ENCODE measurements around the gene MATCAP1. TPM values are rescaled to one million over a fixed set of nuclear protein-coding genes. Genes with fewer than 3 reads are reported as not detected.

The MATCAP1 gene
- total and polyA plus RNA-seq, 8 donors: 4.8 to 55.6 (median 14.7) TPM

DNA sequence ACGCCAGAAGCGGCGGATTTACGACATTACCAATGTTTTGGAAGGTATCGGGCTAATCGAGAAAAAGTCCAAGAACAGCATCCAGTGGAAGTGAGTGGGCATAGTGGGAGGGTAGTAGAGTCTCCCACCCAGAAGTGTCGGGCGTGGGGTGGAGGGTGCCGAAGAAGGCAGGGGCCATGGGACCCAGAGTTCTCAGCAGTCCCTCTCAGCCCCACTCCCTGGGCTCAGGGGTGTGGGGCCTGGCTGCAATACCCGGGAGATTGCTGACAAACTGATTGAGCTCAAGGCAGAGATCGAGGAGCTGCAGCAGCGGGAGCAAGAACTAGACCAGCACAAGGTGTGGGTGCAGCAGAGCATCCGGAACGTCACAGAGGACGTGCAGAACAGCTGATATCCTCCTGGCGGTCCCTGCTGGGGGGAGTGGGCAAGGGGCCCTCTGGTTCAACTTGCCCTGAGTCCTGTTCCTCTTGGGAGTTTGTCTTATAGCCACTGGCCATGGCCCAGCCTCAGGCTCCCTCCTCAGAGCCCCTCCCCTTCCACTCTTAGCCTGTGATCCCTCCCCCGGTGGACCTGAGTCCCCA, 9.1 kb upstream of the MATCAP1 start:
- no peak for TF ChIP-seq CTCF (IDR thresholded peaks at IDR 0.05)
- WGBS, 2 donors: 15 to 21% methylated on average over 17 of the region's 17 CpGs
- Histone ChIP-seq H3K4me1 (peaks cover 14 to 19% (median 17%) of the 10 kb centered on the region in 3 donors), H3K4me3 (peak overlapping the region; percentile 89 to 100 (median 97)), H3K27ac (peak overlapping the region in 1 of 4 donors; percentile 47), H3K36me3 (peaks cover 0 to 25% (median 13%) of the 10 kb centered on the region in 3 donors), H3K9me3 (no peaks in the 10 kb centered on the region), H3K27me3 (no peaks in the 10 kb centered on the region)
- intact Hi-C loops (cut with DNase I): no loop called here
- no peak for DNase-seq
- no peak for FAIRE-seq
- no peak for ATAC-seq

DNA sequence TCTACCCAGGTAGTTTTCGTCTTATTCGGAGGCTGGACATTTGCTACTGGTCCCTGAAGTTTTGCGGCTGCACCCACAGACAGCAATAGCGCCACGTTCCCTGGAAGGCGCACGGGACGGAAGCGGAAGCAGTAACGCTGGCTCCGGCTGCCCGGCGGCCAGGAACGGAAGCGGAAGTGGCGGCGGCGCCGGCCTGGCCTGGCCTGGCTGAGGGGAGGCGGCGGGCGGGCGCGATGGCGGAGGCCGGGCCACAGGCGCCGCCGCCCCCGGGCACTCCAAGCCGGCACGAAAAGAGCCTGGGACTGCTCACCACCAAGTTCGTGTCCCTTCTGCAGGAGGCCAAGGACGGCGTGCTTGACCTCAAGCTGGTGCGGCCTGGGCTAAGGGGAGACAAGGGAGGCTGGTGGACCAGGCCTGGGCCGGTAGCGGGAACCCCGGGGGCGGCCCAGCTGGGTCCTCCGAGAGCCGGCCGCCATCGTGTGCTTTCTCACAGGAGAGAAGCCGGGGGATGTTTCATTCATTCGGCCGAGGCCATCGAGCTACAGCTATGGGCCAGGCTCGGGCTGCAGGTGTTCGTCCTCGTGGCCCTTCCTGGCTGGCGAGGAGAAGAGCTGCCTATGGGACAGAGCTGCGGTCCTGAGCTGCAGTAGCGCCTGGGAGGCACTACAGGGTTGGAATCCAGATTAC, 8.4 kb upstream of the MATCAP1 start, which contains the start of gene E2F4:
E2F4 (plus strand) TSS at position 161 of the 687 bp plus-strand sequence; CDS start at position 234, 73 bp downstream.
- H3K9me3 ChIP-seq: no peaks in the 10 kb centered on the region
- no peak for FAIRE-seq
- H3K4me1 ChIP-seq: peaks cover 14 to 19% (median 17%) of the 10 kb centered on the region in 3 donors
- peak within 1 kb of the TSS; percentile 89 to 100 (median 97) for H3K4me3 ChIP-seq
- TF ChIP-seq CTCF (IDR thresholded peaks at IDR 0.05): no peak
- intact Hi-C loops (cut with DNase I): no loop called here
- H3K36me3 ChIP-seq: peaks cover 0 to 18% (median 13%) of the 10 kb centered on the region in 3 donors
- DNase-seq: peak; percentile 87 to 95 (median 90)
- ATAC-seq: peak; percentile 98 to 99 (median 98)
- 0% methylated on average over 54 of the region's 54 CpGs for WGBS, 2 donors
- H3K27ac ChIP-seq: peak within 1 kb of the TSS in 2 of 4 donors; percentile 28 to 47
- H3K27me3 ChIP-seq: no peaks in the 10 kb centered on the region

DNA sequence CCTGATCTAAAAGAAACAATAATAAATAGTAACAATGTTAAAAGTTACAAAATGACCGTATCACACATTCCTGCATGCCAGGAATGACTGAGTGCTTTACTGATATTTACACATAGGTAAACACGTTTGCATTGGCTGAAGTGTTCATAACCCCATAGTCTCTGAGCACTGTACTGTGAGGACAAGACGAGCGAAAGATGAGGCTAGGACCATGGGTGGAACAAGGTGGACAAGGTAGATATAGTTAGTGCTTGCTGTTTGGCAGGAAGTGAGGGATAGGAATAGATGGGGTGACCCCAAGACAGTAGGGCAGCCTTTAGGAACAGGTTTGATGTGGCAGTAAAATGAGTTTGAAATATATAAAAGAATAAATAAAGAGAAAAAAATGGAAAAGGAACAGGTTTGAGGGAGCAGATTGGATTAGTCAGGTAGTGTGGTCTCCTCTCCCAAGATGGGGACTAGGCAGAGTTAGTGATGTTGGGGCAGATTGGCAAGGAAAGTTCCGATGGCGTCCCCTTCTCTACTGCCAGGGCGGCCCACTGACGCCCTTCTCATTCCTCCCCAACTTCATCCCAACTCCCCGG, 7.7 kb upstream of the MATCAP1 start:
- intact Hi-C loops (cut with DNase I): no loop called here
- H3K36me3 ChIP-seq: peaks cover 0 to 13% (median 13%) of the 10 kb centered on the region in 3 donors

More for the DNA sequence above, 7.7 kb upstream of the MATCAP1 start:
- WGBS, 2 donors: 5 to 6% methylated on average over 9 of the region's 9 CpGs
- no peak overlapping the region for H3K27ac ChIP-seq
- H3K4me3 ChIP-seq: peak overlapping the region in 2 of 4 donors; percentile 89 to 97
- no peak for FAIRE-seq
- peaks cover 14 to 19% (median 17%) of the 10 kb centered on the region in 3 donors for H3K4me1 ChIP-seq
- no peaks in the 10 kb centered on the region for H3K27me3 ChIP-seq
- H3K9me3 ChIP-seq: no peaks in the 10 kb centered on the region
- ATAC-seq: no peak
- TF ChIP-seq CTCF (IDR thresholded peaks at IDR 0.05): no peak
- DNase-seq: no peak
